Measurements from ENCODE around the gene CREB3.
A peak's percentile ranks its signal among the peaks of the same experiment; 100 is the strongest.

GRCh38 chr9:35732185-35732799 is at the start of gene CREB3, which contains the start of gene TLN1:
- TF ChIP-seq REST (IDR thresholded peaks at IDR 0.05) (peak; percentile 88), HNF4A (conservative IDR thresholded peaks at IDR 0.05) (peak; percentile 39 to 55)
- TF ChIP-seq, protein P1, sequence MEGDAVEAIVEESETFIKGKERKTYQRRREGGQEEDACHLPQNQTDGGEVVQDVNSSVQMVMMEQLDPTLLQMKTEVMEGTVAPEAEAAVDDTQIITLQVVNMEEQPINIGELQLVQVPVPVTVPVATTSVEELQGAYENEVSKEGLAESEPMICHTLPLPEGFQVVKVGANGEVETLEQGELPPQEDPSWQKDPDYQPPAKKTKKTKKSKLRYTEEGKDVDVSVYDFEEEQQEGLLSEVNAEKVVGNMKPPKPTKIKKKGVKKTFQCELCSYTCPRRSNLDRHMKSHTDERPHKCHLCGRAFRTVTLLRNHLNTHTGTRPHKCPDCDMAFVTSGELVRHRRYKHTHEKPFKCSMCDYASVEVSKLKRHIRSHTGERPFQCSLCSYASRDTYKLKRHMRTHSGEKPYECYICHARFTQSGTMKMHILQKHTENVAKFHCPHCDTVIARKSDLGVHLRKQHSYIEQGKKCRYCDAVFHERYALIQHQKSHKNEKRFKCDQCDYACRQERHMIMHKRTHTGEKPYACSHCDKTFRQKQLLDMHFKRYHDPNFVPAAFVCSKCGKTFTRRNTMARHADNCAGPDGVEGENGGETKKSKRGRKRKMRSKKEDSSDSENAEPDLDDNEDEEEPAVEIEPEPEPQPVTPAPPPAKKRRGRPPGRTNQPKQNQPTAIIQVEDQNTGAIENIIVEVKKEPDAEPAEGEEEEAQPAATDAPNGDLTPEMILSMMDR (IDR thresholded peaks at IDR 0.05; ENCODE audit: low read depth, low read length, missing input control), result no peak

Measured in liver (tissue), 3 donors.